GM18909 (cell line): Measurements from ENCODE around the gene HTRA2.
"Not testable (repeated sequence)": the region's sequence is repeated elsewhere in the genome, so short reads cannot be mapped to it uniquely, and the experiment has no call there.

ENCODE experiments used
- ATAC-seq: cut with Tn5 transposase; IDR thresholded peaks from one replicate; pipeline ENCODE4 v1.9.1; 2021; ENCODE audit warnings: mild to moderate bottlenecking; ENCODE audit not compliant: unreplicated experiment, poor library complexity

Gene HTRA2

GRCh38 chr2:74556831-74557370 lies 27.2 kb downstream of the HTRA2 start:
- no peak for ATAC-seq

- no peak for ATAC-seq
These were observed 28.8 kb downstream of the HTRA2 start for GRCh38 chr2:74558284-74559230.

- no peak for ATAC-seq
These were observed 30.2 kb downstream of the HTRA2 start for GRCh38 chr2:74559912-74560311.

GRCh38 chr2:74560591-74560990 lies 30.9 kb downstream of the HTRA2 start:
- no peak for ATAC-seq

GRCh38 chr2:74561022-74561421 lies 31.3 kb downstream of the HTRA2 start:
- not testable (repeated sequence) for ATAC-seq

- ATAC-seq: no peak
These were observed 32.5 kb downstream of the HTRA2 start for GRCh38 chr2:74562126-74562775.

- no peak for ATAC-seq
These were observed 34.5 kb downstream of the HTRA2 start for GRCh38 chr2:74564222-74564621.

GRCh38 chr2:74566076-74566753 lies 36.5 kb downstream of the HTRA2 start:
- no peak for ATAC-seq

- no peak for ATAC-seq
These were observed 37.0 kb downstream of the HTRA2 start for GRCh38 chr2:74566754-74567085.

- no peak for ATAC-seq
These were observed 38.1 kb downstream of the HTRA2 start for GRCh38 chr2:74567881-74568280.

GRCh38 chr2:74569686-74570085 lies 40.0 kb downstream of the HTRA2 start:
- no peak for ATAC-seq

GRCh38 chr2:74571058-74571457 lies 41.3 kb downstream of the HTRA2 start:
- peak; percentile 58 for ATAC-seq

- no peak for ATAC-seq
These were observed 42.6 kb downstream of the HTRA2 start for GRCh38 chr2:74572178-74572925.

GRCh38 chr2:74573747-74574562 lies 44.2 kb downstream of the HTRA2 start:
- ATAC-seq: peak; percentile 56

- ATAC-seq: no peak
These were observed 45.6 kb downstream of the HTRA2 start for GRCh38 chr2:74575320-74575719.

GRCh38 chr2:74576211-74576862 lies 46.6 kb downstream of the HTRA2 start:
- no peak for ATAC-seq

- ATAC-seq: no peak
These were observed 47.1 kb downstream of the HTRA2 start for GRCh38 chr2:74576863-74577229.

- peak; percentile 37 for ATAC-seq
These were observed 47.7 kb downstream of the HTRA2 start for GRCh38 chr2:74577448-74577847.

GRCh38 chr2:74578408-74578807 lies 48.7 kb downstream of the HTRA2 start:
- ATAC-seq: no peak
